B cell (primary cell): ENCODE data around the gene MAP2K5.

Source experiments
- CTCF ChIP-seq: fragments of 200-600 bp; IDR thresholded peaks from one replicate; pipeline ENCODE4 v1.8.0; 2022; ENCODE audit warnings: antibody characterized with exemption, mild to moderate bottlenecking
- EZH2 ChIP-seq: IDR thresholded peaks from 2 replicates; pipeline ENCODE4 v1.6.1; 2012; ENCODE audit warnings: borderline replicate concordance, low read depth, mild to moderate bottlenecking, moderate library complexity, low read length; ENCODE audit not compliant: insufficient read depth, poor library complexity, severe bottlenecking

DNA sequence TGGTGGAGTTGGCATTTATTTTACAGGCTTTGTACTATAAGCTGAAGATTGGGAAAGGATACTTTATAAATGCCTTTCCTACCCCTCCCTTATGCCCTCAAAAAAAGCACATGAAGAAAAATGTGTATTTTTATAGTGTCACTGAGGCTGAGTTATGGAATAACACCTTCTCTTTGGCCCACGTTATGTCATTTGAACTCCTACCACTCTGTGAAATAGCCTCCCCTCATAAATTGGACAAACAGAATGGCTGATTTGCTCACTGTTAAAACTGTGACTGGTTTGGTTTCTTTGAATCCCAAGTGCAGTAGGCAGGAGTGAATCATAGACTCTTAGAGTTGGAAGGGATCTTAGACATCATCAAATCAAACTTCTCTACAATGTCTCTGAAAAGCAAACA lies 187.6 kb downstream of the MAP2K5 start:
- TF ChIP-seq CTCF (no peak), EZH2 (no peak)
